Midbrain (tissue), 1 donor: ENCODE measurements around the gene TBL3.
"Not testable (repeated sequence)": the region's sequence is repeated elsewhere in the genome, so short reads cannot be mapped to it uniquely, and the experiment has no call there.

Experiments used
- DNase-seq: peaks from one replicate; lab custom pipeline; 2025; lab: John Stamatoyannopoulos, UW

TBL3 gene

DNA sequence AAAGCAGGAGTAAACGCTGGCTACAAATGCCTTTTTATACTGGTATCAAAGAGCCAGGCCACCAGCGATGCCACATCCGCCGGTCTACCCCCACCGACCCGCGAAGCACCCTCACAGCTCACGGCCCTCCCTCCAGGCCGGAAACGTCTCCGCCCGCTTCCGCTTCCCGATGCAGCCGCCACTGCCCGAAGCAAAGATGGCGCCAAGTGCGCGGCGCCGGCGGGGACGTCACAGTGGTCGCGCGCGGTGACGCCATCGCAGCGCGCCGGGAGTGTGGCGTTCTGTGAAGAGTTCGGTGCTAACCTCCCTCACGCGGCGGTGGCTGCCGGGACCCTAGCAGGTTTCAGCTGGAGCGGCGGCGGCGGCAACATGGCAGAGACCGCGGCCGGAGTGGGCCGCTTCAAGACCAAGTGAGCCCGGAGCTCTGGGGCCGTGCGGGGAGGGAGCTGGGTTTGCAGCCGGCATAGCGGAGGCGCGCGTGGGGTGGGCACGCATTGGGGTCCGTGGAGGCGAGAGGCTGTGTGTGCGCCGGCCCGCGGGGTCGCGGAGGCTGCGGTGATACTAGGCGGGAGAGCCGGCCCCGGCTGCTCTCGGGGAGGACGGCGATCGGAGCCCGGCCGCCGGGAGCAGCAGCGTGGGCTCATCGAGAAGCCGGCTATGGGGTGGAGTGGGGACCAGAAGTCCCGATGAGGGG, at the start of gene TBL3:
Gene TBL3 (plus strand): TSS at position 258 of the 694 bp plus-strand sequence. CDS start 112 bp downstream, at position 370.
- peak; percentile 95 for DNase-seq

DNA sequence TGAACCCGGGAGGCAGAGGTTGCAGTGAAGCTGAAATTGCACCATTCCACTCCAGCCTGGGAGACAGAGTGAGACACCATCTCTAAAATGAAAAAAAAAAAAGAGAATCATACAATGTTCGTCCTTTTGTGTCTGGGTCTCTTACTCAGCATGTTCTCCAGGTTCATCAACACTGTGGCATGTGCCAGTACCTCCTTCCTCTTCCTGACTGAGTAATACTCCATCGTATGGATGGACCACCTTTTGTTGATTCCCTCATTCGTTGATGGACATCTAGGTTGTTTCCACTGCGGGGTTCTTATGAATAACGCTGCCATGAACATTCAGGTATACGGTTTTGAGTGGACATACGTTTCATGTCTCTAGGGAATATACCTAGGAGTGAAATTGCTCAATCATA, 49.5 kb upstream of the TBL3 start:
- no peak for DNase-seq

DNA sequence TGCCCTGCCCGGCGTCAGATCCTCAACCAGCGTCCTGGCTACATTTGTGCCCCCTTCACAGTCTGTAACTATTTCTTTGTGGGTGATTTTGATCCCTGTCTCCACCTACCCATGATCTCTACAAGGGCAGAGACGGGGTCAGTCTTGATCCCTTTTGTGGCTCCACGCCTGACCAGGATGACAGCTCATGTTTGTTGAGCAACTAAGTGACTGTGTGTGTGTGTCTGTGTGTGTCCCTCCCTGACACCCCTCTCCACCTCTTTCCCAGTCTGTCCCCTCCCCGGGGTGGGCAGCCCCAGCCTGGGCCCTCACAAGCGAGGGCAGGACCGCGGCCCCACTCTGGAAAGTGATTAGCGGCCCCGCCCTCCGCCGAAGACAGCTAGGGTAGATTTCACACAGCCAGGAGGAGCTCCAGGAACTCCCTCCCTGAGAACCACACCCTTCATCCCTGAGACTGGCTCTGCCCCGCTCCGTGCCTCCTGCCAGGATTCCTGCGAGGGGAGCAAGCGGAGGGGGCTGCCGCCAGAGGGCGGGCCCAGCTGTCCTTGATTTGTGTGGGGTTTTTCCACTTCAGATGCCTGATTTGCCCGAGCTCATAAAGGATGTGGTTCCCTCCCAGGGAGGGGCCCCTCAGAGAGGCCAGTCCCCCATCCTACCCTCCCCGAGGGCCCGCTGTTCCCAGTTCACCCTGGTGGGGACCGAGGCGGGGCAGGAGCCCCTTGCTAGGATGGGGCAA, 48.4 kb upstream of the TBL3 start:
- no peak for DNase-seq

DNA sequence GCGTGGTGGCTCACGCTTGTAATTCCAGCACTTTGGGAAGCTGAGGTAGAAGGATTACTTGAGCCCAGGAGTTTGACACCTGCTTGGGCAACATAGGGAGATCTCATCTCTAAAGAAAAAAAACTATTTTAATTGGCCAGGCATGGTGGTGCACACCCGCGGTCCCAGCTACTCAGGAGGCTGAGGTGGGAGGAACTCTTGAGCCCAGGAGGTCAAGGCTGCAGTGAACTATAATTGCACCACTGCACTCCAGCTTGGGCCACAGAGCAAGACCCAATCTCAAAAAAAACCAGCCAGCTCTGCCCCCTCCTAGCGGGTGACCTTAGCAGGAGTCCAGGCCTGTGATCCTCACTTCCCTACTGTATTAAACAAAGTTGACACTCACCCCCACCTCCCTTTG, 47.8 kb upstream of the TBL3 start:
- no peak for DNase-seq

DNA sequence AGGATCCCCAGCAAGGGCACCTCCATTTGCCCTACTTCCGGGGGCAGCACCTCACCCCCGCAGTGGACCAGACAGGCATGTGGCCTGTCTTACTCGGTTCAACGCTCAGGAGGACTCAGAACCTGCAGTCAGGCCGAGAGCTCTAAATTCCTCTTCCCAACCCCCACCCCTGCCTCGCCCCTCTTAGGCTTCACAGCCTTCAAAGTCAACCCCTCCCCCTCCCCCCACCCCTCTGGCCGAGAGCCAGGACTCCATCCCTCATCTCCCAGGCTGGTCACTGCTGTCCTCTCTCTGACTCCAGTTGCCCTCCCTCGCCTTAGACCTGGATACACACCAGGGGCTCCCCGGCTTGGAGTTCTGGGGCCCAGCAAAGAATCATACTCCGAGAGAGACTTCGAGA, 45.6 kb upstream of the TBL3 start:
- DNase-seq, result no peak

DNA sequence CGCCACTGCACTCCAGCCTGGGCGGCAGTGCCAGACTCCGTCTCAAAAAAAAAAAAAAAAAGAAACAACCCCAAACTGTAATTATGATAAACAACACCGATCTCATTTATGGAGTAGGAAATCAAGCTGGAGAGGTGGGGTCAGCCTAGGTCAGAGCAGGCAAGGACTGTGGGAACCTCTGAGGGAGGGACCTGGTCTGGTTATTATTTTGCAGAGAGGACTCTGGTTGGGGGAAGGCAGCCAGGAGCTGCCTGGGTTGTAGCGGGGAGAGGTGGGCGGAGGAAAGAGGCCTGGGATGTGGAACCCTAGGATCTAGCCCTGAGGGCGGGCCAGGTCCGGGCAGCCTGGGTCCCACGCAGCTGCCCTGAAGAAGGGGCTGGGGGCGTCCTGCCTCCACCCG, 42.7 kb upstream of the TBL3 start:
- peak; percentile 3 for DNase-seq

DNA sequence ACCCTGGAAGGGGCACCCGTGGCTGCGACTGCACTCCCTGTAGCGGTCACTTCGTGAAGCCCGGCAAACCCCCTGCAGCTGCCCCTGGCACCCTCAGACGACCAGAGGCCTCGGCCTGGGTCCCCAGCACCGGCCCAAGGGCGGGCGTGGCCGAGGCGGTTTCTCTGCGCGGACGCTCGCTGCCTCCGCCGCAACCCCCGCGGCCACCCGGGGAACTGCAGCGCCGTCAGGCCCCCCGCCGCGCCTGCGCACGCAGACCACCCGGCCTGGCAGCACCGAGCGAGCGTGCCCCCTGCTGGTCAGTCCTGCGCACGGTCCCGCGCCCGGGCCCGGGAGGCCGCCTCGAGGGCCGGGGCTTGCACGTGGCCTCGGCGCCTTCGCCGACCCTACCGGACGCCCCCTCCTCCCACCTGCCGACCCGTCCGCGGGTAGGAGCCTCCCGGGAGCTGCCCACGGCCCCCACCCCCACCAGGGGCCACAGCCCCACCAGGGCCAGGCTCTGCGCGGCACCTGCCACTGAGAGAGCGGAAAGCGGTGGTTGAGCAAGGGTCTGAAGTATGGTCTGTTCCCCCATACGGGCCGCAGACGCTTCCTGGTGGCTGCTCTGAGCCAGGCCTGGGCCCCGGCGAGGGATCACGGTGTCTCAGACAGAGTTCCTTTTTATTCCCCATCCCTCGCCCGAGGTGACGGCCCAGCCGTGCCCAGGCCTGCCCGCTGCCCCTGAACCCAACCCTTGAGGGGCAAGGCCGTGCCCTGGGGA, 42.1 kb upstream of the TBL3 start:
- DNase-seq, result peak; percentile 86

DNA sequence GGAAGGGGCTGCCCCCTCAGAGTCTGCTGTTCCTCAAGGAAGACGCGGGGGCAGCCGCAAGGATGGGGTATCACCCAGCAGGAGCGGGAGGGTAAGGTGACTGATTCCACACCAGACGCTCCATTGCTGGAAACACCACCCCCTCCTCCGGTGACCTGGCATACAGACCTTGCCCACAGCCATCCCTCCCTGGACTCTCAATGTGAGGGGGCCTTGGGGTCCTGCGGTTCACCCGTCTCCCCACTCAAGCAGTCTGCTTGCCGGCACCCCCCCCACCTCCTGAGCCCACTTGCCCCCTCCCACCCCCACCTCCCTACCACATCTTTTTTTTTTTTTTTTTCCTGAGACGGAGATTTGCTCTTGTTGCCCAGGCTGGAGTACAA, 41.5 kb upstream of the TBL3 start:
- DNase-seq, result no peak

DNA sequence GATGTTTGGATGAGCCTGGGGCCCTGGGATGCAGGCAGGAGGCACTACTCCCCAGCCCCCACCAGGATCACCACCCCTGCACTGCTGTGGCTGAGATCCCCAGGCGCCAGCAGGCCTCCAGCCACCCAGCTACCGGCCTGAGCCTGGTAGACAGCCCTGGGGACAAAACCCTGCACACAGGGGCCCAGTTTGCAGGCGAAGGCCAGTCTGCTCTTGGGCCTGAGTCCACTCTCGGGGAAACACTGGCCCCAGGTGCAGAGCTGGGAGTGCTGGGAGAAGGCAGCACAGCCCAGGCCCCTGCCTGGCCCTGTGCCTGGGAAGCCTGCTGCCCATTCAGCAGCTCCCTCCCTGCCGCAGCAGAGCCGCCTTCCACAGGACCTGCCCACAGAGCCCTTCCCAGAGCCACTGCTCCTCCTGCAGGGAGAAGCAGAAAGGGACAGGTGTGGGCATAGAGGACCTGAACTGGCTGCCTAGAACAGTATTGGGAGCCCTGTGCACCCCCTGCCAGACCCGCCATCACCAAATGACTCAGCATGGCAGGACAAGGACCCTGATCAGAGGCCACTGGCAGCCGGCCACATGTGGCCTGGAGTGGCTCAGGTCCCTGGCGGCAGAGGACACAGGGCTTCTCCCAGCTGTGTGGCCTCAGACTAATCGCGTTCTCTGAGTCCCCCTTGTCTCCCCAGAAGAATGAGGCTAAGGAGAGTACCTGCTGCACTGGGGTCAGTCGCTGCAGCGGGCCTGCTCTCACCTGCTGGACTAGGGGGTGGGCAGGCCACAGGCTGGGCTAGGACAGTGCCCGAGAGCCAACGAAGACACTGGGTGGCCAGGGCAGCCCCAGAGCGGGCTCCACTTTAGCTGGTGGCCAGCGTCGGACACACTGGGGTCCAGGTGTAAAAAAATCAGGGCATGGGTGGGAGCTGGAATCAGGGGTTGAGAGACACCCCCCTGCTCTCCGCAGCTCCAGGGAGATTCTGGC, 39.5 kb upstream of the TBL3 start:
- DNase-seq, result no peak

DNA sequence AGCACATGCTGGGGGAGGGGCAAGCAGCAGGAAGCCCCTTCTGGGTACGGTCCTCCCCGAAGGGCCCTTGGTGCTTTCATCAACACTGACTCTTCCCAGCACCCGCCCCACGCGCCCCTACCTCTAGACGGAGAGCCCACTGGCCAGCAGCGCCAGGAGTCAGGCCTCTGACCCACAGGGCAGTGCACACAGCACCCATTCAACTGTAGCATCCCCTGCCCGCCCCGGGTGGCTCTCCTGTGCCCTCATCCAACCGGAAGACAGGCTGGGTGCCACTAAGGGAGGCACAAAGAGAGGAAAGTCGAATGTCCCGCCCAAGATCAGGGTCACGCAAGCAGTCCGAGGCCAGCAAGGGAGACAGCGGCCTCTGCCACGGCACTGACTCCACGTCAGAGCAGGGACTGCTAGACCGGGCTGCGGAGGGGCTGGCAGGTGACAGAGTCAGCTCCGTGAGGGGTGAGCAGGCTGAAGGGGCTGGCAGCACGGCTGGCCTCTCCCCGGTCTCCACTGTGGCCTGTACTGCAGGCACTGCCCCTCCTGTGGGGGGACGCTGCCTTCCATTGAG, 38.7 kb upstream of the TBL3 start:
- DNase-seq, result no peak

DNA sequence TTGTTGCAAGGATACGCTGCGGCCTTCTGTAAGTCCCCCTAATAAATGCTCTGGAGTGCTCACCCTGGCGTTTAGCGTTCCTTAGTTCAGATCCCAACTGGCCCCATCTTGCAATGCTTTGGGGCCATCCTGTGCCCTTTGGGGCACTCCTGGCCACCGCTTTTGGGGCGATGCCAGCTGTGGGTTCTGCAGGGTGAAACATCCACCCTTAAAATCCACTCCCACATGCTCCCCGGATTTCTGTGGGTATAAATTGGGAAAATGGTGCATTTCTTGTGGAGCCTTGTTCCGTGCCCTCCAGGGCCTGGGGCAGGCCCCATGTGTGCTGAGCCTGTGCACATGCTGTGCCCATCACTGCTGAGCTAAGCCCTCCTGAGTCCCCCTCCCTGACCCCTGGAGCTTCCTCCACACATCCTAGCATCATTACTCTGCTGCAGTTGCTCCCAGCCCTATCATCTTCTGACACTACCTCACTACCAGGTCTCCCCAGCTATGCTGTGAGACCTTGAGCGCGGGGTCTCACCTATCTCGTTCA, 34.8 kb upstream of the TBL3 start:
- no peak for DNase-seq

DNA sequence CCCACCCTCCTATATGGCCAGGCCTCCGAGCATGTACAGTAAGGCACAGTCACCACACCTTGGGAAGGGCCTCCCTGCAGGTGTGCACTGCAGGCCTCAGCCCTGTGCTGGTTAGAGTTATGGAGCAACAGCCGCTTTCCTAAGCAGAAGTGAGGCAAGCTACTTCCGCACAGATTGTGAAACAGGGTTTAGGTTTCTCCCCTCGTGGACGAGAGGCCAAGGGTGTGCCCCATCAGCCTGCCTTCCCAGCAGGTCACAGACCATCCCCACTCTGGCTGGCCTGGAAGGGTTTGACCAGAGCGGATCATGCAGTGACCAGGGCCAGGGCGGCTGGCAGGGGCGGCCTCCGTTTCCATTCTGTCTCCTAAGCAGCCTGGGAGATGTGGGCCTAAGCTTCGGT, 33.5 kb upstream of the TBL3 start:
- no peak for DNase-seq

DNA sequence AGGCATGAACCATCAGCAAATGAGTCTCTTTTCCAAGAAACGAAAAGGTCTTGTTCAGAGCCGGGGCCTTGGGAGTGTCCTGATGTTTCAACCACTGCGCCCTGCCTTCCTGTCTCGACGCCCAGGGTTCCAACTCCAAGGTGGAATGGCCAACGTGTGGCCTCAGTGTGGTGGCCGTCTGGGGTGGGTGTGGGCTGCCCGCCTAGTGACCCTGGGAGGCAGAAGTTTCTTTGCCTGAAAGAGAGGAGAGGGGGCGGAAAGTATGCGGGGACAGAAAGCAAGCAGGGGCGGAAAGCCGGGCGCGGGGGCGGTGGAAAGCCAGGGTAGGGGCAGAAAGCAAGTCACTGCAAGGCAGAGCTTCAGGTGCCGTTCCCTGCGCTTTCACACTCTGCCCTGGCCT, 32.9 kb upstream of the TBL3 start:
- no peak for DNase-seq

DNA sequence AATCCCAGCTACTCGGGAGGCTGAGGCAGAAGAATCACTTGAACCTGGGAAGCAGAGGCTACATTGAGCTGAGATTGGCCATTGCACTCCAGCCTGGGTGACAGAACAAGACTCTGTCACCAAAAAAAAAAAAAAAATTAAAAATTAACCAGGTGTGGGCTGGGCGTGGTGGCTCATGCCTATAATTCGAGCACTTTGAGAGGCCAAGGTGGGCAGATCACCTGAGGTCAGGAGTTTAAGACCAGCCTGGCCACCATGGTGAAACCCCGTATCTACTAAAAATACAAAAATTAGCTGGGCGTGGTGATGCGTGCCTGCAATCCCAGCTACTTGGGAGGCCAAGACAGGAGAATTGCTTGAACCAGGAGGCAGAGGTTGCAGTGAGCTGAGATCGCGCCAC, 32.0 kb upstream of the TBL3 start:
- not testable (repeated sequence) for DNase-seq

DNA sequence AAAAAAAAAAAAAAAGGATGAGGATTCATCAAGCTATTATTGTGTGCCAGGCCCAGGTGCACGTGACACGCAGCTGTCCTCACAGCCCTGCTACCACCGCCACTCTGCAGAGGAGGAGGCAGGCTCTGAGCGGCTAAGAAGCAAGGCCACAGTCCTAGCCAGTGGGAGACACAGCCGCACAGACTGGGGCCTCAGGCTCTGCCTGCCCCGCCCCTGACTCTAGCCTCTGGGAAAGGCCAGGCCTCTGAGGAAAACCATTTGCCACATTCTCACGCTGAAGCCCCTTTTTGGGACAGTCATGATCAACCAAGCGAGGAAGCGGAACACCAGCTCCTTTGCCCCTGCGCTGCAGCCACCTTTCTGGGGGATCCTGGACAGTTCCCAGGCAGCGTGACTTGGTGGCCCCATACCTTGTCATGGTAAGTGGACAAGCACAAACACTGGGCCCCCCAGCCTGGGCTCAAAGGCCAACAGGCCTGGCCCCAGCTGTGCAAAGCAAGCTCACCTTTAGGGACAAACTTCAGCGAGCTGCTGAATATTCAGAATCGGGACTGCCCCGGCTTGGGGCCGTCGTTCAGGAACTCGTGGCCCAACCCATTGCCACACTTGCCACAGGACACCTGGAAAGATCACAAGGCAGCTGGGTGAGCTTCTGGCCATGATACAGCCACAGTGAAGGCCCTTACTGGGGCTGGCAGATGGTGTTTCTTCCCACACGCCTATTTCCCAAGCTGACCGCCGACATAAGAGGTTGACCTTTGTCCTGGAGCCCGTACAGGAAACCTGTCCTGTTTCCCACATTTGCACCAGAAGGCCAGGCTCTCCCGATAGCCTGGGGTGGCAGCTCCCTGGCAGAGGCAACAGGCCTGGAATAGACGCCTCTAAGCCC, 31.3 kb upstream of the TBL3 start:
- no peak for DNase-seq

DNA sequence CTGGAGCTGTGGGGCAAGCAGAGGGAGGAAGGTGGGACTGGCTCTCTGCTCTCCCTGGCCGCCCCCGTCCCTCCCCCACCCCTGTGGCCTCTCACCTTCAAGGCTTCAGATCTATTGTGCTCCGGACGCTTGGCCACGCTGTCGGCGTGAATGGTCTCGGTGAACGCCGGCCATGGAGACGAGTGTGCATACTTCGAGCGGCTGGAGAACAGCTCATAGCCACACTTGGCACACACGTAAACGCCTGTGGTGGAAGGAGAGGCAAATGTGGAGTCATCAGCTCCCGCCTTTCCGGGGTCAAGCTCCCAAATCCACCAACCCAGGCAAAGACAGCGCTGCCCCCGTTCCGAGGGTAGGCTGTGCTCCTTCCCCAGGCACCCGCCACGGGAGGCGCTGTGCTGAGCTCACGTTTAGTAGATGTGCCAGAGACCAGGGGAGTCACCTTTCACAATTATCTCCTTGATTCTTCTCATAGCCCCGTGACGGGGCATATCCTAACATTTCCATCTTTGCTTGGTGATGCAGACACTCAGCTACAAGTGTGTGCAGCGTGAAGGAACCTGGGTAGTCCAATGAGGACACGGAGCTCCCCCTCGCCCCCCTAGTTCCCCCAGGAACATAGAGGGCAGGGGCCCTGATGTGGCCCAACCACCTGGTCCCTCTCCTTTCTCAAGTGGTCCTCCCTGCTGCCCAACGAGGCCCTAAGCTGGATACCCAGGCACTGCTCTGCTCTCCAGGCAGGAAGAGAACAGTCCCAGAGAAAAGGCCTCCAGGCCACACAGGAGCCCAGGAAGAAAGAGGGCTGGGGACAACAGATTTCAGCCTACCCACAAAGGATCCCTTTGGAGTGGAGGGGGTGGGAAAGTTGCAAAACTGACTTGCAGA, 30.4 kb upstream of the TBL3 start:
- no peak for DNase-seq

DNA sequence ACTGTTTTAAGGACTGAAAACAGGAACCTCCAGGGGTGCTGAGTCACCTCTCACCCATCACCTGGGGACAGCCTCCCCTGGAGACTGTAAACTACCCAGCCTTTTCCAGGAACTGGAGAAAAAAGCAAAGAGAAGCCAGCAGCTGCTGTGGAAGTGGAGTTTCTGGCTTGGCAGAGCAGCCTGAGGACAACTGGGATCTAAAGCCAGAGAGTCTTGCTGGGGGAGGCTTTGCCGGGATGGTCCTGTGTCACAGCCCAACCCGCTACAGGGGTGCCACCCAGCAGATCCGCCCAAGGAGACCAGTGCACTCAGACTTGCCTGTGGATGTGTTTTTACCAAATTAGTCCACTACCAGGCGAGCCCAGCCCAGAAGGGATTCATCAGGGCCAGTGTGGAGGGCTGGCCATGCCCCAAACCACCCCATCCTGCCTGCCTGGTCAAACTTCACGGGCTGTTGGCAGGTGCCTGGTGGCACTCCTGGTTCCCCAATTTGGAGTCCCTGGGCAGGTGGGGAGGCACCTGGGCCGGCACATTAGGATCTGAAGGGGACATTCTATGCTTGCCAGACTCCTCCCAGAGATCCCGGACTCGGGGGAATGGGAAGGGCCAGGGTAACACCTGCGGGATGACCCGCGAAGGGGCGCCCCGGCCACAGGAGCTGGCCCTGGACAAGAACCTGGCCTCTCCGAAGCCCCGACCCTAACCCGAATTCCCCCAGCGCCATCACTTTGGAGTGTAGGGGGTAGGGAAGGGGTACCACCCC, 29.6 kb upstream of the TBL3 start:
- DNase-seq, result no peak
